Lung (tissue), 12 donors: ENCODE results near the gene ALPK3. TPM values are rescaled to one million over a fixed set of nuclear protein-coding genes. Genes with fewer than 3 reads are reported as not detected.

Source experiments
- ATAC-seq: fragments of 200-7000 bp; cut with Tn5 transposase; one replicate; pipeline ENCODE4 v1.9.1; 2020; ENCODE audit warnings: moderate number of reproducible peaks; ENCODE audit not compliant: insufficient read depth, low FRiP score
- DNase-seq, 3 donors: peaks; one replicate each; pipeline ENCODE4 v3.0.0-alpha.2; 2013 to 2017
- H3K27ac ChIP-seq, 2 donors: one replicate each; pipeline ENCODE4 v1.5.1; 2013; ENCODE audit warnings: mild to moderate bottlenecking in 2 of 2, moderate library complexity in 2 of 2, control low read depth in 1 of 2, inconsistent platforms in 1 of 2, low read depth in 1 of 2, low read length in 1 of 2
- H3K27me3 ChIP-seq, 3 donors: one replicate each; pipeline ENCODE4 v1.5.1; 2013; ENCODE audit warnings: low read length in 2 of 3; ENCODE audit not compliant: control insufficient read depth in 3 of 3, insufficient read depth in 3 of 3
- H3K36me3 ChIP-seq, 4 donors: one replicate each; pipeline ENCODE4 v1.5.1; 2013; ENCODE audit warnings: low read length in 4 of 4, mild to moderate bottlenecking in 1 of 4, moderate library complexity in 1 of 4; ENCODE audit not compliant: control insufficient read depth in 4 of 4, insufficient read depth in 4 of 4
- H3K4me1 ChIP-seq, 5 donors: one replicate each; pipeline ENCODE4 v1.5.1; 2013; ENCODE audit warnings: low read length in 5 of 5, mild to moderate bottlenecking in 2 of 5, moderate library complexity in 1 of 5; ENCODE audit not compliant: control insufficient read depth in 5 of 5, insufficient read depth in 5 of 5
- H3K4me3 ChIP-seq: one replicate; pipeline ENCODE4 v1.5.1; 2013; ENCODE audit warnings: mild to moderate bottlenecking, control low read depth, moderate library complexity
- H3K9ac ChIP-seq, 2 donors: one replicate each; pipeline ENCODE4 v1.5.1; 2013; ENCODE audit warnings: low read length in 2 of 2, control low read depth in 1 of 2; ENCODE audit not compliant: insufficient read depth in 1 of 2
- H3K9me3 ChIP-seq, 4 donors: one replicate each; pipeline ENCODE4 v1.5.1; 2013; ENCODE audit warnings: low read length in 3 of 4, mild to moderate bottlenecking in 1 of 4, moderate library complexity in 1 of 4; ENCODE audit not compliant: control insufficient read depth in 4 of 4, insufficient read depth in 3 of 4
- whole genome bisulfite sequencing, 2 donors: extraction: QIAGEN DNeasy Blood & Tissue Kit; methylation state at CpG; one replicate each; pipeline ENCODE4 v1.1.7; 2013; 5-methylcytosine and 5-hydroxymethylcytosine counted together
- polyA plus RNA-seq, 2 donors: library from polyadenylated mRNA; stranded (reverse); fragments of 200-250 nt; gene quantifications; one replicate each; pipeline ENCODE4 v1.2.1, GENCODE V29; 2013
- total RNA-seq, 2 donors: library from RNA; depleted of rRNA in 1 of 2; stranded (reverse); fragments of >200 nt in 1 of 2; gene quantifications; one replicate each; pipeline ENCODE4 v1.2.1, GENCODE V29; 2014 to 2021
- TF ChIP-seq, protein P1 (sequence below): IDR thresholded peaks from 2 replicates; pipeline ENCODE4 v1.5.1; 2012; ENCODE audit warnings: mild to moderate bottlenecking; ENCODE audit errors: control extremely low read depth, extremely low read depth
- donor health status: control.
- donor health status: control.
- donor health status: Bipolar disorder and iron deficiency.
- donor health status: healthy.
- donor health status: DM: yes; HTN: yes; CAD: no.

The ALPK3 gene
- total and polyA plus RNA-seq, 4 donors: 3.1 to 12.2 (median 6.2) TPM

- peaks cover 11 to 30% (median 23%) of the 10 kb centered on the region in 5 donors for H3K4me1 ChIP-seq
- DNase-seq (peak; percentile 61 to 73 (median 68)), ATAC-seq (no peak)
These were observed 418 bp downstream of the ALPK3 start for GRCh38 chr15:84817466-84818081.

DNA sequence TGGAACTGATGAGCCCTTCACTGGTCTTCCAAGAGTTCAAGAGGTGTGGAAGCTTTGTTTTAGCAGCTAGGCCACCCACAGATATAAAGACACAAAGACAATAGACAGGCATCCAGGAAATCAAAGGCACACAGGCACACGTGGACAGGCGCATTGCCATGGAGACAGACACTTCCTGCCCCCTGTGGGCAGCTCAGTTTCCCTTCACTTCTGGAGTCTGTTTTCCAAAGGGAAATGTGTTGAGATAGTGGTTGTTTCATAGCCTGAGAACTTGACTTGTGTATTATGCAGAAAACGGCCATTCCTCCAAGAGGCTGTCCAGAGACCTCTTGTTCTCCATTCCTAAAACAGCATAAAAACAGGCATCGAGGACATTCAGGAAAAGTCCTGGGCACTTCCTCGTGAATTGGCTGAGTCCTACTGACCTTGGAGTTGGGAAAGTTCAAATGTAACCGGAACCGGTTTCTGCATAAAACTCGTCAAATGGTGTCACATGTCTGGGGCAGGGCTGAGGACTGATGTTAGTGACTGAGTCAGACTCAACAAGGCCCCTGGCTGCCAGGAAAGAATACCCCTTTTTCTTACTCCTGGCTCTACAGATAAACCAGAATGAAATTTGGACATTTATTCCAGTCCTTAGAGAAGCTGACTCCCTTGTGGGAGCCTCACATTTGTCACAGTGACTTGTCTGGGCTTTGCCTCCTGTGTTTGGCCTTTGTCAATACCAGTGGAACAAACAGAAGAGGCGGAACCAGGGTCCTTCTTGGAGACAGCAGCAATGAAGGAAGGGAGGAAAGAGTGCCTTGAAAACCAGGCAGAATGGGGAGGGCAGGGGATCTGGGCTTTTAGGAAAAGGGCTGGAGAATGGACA lies 1.3 kb downstream of the ALPK3 start:
- 41 to 55% methylated on average over 9 of the region's 9 CpGs for WGBS, 2 donors
- no peak for ATAC-seq

More at GRCh38 chr15:84817466-84818081, 418 bp downstream of the ALPK3 start:
- peak overlapping the region; percentile 60 to 62 for H3K9ac ChIP-seq
- TF ChIP-seq, protein P1, sequence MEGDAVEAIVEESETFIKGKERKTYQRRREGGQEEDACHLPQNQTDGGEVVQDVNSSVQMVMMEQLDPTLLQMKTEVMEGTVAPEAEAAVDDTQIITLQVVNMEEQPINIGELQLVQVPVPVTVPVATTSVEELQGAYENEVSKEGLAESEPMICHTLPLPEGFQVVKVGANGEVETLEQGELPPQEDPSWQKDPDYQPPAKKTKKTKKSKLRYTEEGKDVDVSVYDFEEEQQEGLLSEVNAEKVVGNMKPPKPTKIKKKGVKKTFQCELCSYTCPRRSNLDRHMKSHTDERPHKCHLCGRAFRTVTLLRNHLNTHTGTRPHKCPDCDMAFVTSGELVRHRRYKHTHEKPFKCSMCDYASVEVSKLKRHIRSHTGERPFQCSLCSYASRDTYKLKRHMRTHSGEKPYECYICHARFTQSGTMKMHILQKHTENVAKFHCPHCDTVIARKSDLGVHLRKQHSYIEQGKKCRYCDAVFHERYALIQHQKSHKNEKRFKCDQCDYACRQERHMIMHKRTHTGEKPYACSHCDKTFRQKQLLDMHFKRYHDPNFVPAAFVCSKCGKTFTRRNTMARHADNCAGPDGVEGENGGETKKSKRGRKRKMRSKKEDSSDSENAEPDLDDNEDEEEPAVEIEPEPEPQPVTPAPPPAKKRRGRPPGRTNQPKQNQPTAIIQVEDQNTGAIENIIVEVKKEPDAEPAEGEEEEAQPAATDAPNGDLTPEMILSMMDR: no peak
- H3K27me3 ChIP-seq: no peaks in the 10 kb centered on the region
- H3K4me3 ChIP-seq: no peak overlapping the region
- no peaks in the 10 kb centered on the region for H3K36me3 ChIP-seq
- no peaks in the 10 kb centered on the region for H3K9me3 ChIP-seq
- peak overlapping the region; percentile 86 to 88 for H3K27ac ChIP-seq
- 36 to 59% methylated on average over 12 to 27 of the region's 27 CpGs for WGBS, 2 donors

DNA sequence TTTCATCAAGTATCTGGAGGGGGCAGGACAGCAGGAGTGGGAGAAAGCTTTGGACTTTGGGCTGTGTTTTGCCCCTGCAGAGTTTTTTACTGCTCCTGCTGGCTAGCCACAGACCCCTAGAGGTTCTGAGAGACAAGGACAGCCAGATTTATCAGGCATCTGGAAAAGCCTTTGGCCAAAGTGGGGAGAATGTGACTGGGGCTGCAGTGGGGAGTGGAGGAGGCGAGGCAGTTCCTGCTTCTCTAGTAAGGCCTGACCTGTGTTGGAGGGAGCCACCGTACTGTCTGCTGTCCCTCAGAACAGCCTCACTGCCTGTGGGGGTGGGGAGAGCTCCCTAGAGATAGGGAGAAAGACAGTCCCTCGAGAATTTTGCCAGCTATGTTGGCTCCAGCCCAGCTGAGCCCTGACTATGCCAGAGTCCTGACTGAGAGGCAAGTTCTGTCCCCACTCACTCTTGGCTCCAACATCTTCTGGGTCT lies 2.2 kb downstream of the ALPK3 start:
- H3K9me3 ChIP-seq: no peaks in the 10 kb centered on the region
- no peak overlapping the region for H3K9ac ChIP-seq
- H3K27ac ChIP-seq: peak overlapping the region; percentile 86 to 88
- peaks cover 19 to 47% (median 30%) of the 10 kb centered on the region in 5 donors for H3K4me1 ChIP-seq
- ATAC-seq (no peak), DNase-seq (no peak)
- H3K27me3 ChIP-seq: no peaks in the 10 kb centered on the region
- H3K4me3 ChIP-seq: no peak overlapping the region
- 50 to 64% methylated on average over 3 of the region's 3 CpGs for WGBS, 2 donors
- H3K36me3 ChIP-seq: no peaks in the 10 kb centered on the region
- TF ChIP-seq, protein P1: no peak

More for the DNA sequence above, 1.3 kb downstream of the ALPK3 start:
- H3K9me3 ChIP-seq: no peaks in the 10 kb centered on the region
- TF ChIP-seq, protein P1: no peak
- peak in 2 of 3 donors; percentile 53 to 67 for DNase-seq
- H3K27ac ChIP-seq: peak overlapping the region; percentile 86 to 88
- H3K4me1 ChIP-seq: peaks cover 11 to 39% (median 27%) of the 10 kb centered on the region in 5 donors
- no peaks in the 10 kb centered on the region for H3K36me3 ChIP-seq
- H3K27me3 ChIP-seq: no peaks in the 10 kb centered on the region
- peak overlapping the region; percentile 44 to 60 for H3K9ac ChIP-seq
- H3K4me3 ChIP-seq: no peak overlapping the region
